ENCODE results near the gene DNAH17.
"Not testable (repeated sequence)": the region's sequence is repeated elsewhere in the genome, so short reads cannot be mapped to it uniquely, and the experiment has no call there.

DNA sequence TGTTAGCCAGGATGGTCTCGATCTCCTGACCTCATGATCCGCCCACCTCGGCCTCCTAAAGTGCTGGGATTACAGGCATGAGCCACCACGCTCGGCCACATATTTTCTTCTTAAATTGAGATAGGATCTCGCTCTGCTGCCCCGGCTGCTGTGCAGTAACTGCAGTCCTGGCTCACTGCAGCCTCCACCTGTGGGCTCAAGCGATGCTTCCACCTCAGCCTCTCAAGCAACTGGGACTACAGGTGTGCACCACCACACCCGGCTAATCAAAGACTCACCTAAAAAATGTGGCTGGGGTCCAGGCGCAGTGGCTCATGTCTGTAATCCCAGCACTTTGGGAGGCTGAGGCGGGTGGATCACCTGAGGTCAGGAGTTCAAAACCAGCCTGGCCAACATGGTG is 73.8 kb downstream of the DNAH17 start:
- not testable (repeated sequence) for TF ChIP-seq TOX (CRISPR knock-in tag; IDR thresholded peaks at IDR 0.05; ENCODE audit: borderline replicate concordance); ZNF565 (CRISPR knock-in tag; conservative IDR thresholded peaks at IDR 0.05; ENCODE audit: low read depth); OSR1 (CRISPR knock-in tag; IDR thresholded peaks at IDR 0.05); PATZ1 (CRISPR knock-in tag; IDR thresholded peaks at IDR 0.05; ENCODE audit: borderline replicate concordance)
- TF ChIP-seq, protein P1, sequence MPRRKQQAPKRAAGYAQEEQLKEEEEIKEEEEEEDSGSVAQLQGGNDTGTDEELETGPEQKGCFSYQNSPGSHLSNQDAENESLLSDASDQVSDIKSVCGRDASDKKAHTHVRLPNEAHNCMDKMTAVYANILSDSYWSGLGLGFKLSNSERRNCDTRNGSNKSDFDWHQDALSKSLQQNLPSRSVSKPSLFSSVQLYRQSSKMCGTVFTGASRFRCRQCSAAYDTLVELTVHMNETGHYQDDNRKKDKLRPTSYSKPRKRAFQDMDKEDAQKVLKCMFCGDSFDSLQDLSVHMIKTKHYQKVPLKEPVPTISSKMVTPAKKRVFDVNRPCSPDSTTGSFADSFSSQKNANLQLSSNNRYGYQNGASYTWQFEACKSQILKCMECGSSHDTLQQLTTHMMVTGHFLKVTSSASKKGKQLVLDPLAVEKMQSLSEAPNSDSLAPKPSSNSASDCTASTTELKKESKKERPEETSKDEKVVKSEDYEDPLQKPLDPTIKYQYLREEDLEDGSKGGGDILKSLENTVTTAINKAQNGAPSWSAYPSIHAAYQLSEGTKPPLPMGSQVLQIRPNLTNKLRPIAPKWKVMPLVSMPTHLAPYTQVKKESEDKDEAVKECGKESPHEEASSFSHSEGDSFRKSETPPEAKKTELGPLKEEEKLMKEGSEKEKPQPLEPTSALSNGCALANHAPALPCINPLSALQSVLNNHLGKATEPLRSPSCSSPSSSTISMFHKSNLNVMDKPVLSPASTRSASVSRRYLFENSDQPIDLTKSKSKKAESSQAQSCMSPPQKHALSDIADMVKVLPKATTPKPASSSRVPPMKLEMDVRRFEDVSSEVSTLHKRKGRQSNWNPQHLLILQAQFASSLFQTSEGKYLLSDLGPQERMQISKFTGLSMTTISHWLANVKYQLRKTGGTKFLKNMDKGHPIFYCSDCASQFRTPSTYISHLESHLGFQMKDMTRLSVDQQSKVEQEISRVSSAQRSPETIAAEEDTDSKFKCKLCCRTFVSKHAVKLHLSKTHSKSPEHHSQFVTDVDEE (CRISPR knock-in tag; IDR thresholded peaks at IDR 0.05), result not testable (repeated sequence)

Data from SK-N-SH treated with all-trans-retinoic acid at 6 μM for 48 hours (cell line).